DOHH2 (cell line): ENCODE data around the gene ZNF609.
"Not testable (repeated sequence)": the region's sequence is repeated elsewhere in the genome, so short reads cannot be mapped to it uniquely, and the experiment has no call there.

ENCODE experiments used
- H3F3A ChIP-seq: fragments of 200-600 bp; sonication (generic), shearing (Covaris generic); 2 replicates; pipeline ENCODE4 v1.6.0; 2016; ENCODE audit warnings: antibody characterized with exemption, mild to moderate bottlenecking; ENCODE audit not compliant: control insufficient read depth, insufficient read depth
- H3K27ac ChIP-seq: fragments of 200-600 bp; sonication (generic); 2 replicates; pipeline ENCODE4 v1.5.1; 2014; ENCODE audit warnings: low read depth, mild to moderate bottlenecking, low read length, moderate library complexity
- H3K27me3 ChIP-seq: fragments of 200-600 bp; sonication (generic); 2 replicates; pipeline ENCODE4 v1.6.1; 2014; ENCODE audit warnings: mild to moderate bottlenecking, low read length, mixed read lengths; ENCODE audit not compliant: control insufficient read depth
- H3K36me3 ChIP-seq: fragments of 200-600 bp; sonication (generic); 2 replicates; pipeline ENCODE4 v1.6.1; 2014; ENCODE audit warnings: mild to moderate bottlenecking, low read length, moderate library complexity, mixed read lengths; ENCODE audit not compliant: control insufficient read depth
- H3K4me1 ChIP-seq: fragments of 200-600 bp; sonication (generic); 2 replicates; pipeline ENCODE4 v1.6.1; 2014; ENCODE audit warnings: mild to moderate bottlenecking, low read length, mixed read lengths; ENCODE audit not compliant: control insufficient read depth
- H3K4me2 ChIP-seq: fragments of 200-600 bp; sonication (generic); 2 replicates; pipeline ENCODE4 v1.6.0; 2014; ENCODE audit warnings: mild to moderate bottlenecking, low read length, moderate library complexity
- H3K4me3 ChIP-seq: fragments of 200-600 bp; sonication (generic); 2 replicates; pipeline ENCODE4 v1.5.1; 2014; ENCODE audit warnings: mild to moderate bottlenecking, low read length, mixed read lengths
- H3K79me2 ChIP-seq: fragments of 200-600 bp; sonication (generic); 2 replicates; pipeline ENCODE4 v1.6.1; 2014; ENCODE audit warnings: mild to moderate bottlenecking, low read length, mixed read lengths; ENCODE audit not compliant: control insufficient read depth
- H3K9me2 ChIP-seq: fragments of 200-600 bp; sonication (generic); replicated peaks from 2 replicates; pipeline ENCODE4 v1.6.1; 2014; ENCODE audit warnings: mild to moderate bottlenecking, low read length, mixed read lengths; ENCODE audit not compliant: control insufficient read depth
- H3K9me3 ChIP-seq: fragments of 200-600 bp; sonication (generic); 2 replicates; pipeline ENCODE4 v1.6.1; 2014; ENCODE audit warnings: antibody characterized with exemption, low read length, mixed read lengths; ENCODE audit not compliant: control insufficient read depth, insufficient read depth
- H4K20me1 ChIP-seq: fragments of 200-600 bp; sonication (generic); 2 replicates; pipeline ENCODE4 v1.6.0; 2014; ENCODE audit warnings: low read depth, mild to moderate bottlenecking, antibody characterized with exemption, low read length, moderate library complexity; ENCODE audit not compliant: control insufficient read depth, insufficient read depth
- EZH2phosphoT487 ChIP-seq: fragments of 200-600 bp; sonication (generic); IDR thresholded peaks from 2 replicates; pipeline ENCODE4 v1.6.1; 2017; ENCODE audit warnings: borderline replicate concordance, mild to moderate bottlenecking, antibody characterized with exemption, low read length, moderate library complexity, mixed read lengths
- TF ChIP-seq, protein P1 (sequence below): fragments of 200-600 bp; sonication (generic); IDR thresholded peaks from one replicate; pipeline ENCODE4 v1.5.1; 2014; ENCODE audit warnings: antibody characterized with exemption, mild to moderate bottlenecking, low read depth, low read length; ENCODE audit not compliant: poor library complexity, severe bottlenecking

The ZNF609 gene

GRCh38 chr15:64589435-64590084, 129.2 kb downstream of the ZNF609 start:
- no peaks in the 10 kb centered on the region for H3K27me3 ChIP-seq
- no peak overlapping the region for H3K4me2 ChIP-seq
- no peak overlapping the region for H3K27ac ChIP-seq
- H3K4me3 ChIP-seq = no peak overlapping the region
- no peaks in the 10 kb centered on the region for H3K36me3 ChIP-seq
- TF ChIP-seq EZH2phosphoT487 = no peak
- TF ChIP-seq, protein P1, sequence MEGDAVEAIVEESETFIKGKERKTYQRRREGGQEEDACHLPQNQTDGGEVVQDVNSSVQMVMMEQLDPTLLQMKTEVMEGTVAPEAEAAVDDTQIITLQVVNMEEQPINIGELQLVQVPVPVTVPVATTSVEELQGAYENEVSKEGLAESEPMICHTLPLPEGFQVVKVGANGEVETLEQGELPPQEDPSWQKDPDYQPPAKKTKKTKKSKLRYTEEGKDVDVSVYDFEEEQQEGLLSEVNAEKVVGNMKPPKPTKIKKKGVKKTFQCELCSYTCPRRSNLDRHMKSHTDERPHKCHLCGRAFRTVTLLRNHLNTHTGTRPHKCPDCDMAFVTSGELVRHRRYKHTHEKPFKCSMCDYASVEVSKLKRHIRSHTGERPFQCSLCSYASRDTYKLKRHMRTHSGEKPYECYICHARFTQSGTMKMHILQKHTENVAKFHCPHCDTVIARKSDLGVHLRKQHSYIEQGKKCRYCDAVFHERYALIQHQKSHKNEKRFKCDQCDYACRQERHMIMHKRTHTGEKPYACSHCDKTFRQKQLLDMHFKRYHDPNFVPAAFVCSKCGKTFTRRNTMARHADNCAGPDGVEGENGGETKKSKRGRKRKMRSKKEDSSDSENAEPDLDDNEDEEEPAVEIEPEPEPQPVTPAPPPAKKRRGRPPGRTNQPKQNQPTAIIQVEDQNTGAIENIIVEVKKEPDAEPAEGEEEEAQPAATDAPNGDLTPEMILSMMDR = no peak
- no peaks in the 10 kb centered on the region for H3F3A ChIP-seq
- H4K20me1 ChIP-seq = no peaks in the 10 kb centered on the region
- no peaks in the 10 kb centered on the region for H3K9me3 ChIP-seq
- no peaks in the 10 kb centered on the region for H3K9me2 ChIP-seq
- H3K4me1 ChIP-seq = no peaks in the 10 kb centered on the region
- peaks cover 52% of the 10 kb centered on the region for H3K79me2 ChIP-seq

DNA sequence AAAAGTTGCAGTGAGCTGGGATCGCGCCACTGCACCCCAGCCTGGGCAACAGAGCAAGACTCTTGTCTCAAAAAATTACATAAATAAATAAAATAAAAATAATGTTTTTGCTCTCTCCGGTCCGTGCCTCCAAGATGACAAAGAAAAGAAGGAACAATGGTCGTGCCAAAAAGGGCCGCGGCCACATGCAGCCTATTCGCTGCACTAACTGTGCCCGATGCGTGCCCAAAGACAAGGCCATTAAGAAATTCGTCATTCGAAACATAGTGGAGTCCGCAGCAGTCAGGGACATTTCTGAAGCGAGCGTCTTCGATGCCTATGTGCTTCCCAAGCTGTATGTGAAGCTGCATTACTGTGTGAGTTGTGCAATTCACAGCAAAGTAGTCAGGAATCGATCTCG, 132.5 kb downstream of the ZNF609 start:
- H3K4me1 ChIP-seq = peaks cover 17% of the 10 kb centered on the region
- H3K9me2 ChIP-seq, H4K20me1 ChIP-seq, H3K4me3 ChIP-seq, H3K4me2 ChIP-seq, H3F3A ChIP-seq, H3K36me3 ChIP-seq, H3K9me3 ChIP-seq, H3K27ac ChIP-seq, H3K27me3 ChIP-seq: not testable (repeated sequence)
- H3K79me2 ChIP-seq = peaks cover 46% of the 10 kb centered on the region

GRCh38 chr15:64596701-64597476, 136.5 kb downstream of the ZNF609 start:
- Histone ChIP-seq H3K9me3 (no peaks in the 10 kb centered on the region), H4K20me1 (no peaks in the 10 kb centered on the region; the same call in 1 of the 2 replicates), H3K79me2 (peaks cover 53% of the 10 kb centered on the region), H3K27ac (no peak overlapping the region), H3K36me3 (no peaks in the 10 kb centered on the region), H3F3A (peaks cover 4% of the 10 kb centered on the region; the same call in 1 of the 2 replicates), H3K4me3 (peak overlapping the region; percentile 20; the same call in 1 of the 2 replicates), H3K4me1 (peaks cover 47% of the 10 kb centered on the region), H3K27me3 (no peaks in the 10 kb centered on the region), H3K4me2 (peak overlapping the region; percentile 51), H3K9me2 (no peaks in the 10 kb centered on the region)
- TF ChIP-seq EZH2phosphoT487 = no peak
- TF ChIP-seq, protein P1 = no peak

DNA sequence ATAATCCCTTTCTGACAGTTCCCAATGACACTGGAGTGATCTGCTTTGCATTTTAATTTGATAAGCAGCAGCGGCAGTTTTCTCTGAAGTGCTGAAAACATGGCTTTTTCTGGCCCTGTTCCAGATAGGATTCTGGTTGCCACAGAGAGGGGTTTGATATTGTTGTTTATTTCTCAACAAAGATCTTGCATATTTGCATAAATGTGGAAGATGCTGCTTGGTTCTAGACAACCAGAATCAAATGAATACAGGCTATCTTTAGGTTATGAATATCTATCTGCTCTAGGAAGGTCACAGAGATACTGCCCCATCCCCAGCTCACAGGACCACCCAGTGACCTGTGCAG, 137.1 kb downstream of the ZNF609 start:
- peaks cover 8% of the 10 kb centered on the region; the same call in 1 of the 2 replicates for H3F3A ChIP-seq
- peak overlapping the region; percentile 51 for H3K4me2 ChIP-seq
- TF ChIP-seq, protein P1 = no peak
- no peak for TF ChIP-seq EZH2phosphoT487
- peaks cover 54% of the 10 kb centered on the region for H3K79me2 ChIP-seq
- no peaks in the 10 kb centered on the region for H3K27me3 ChIP-seq
- no peaks in the 10 kb centered on the region; the same call in 1 of the 2 replicates for H4K20me1 ChIP-seq
- no peaks in the 10 kb centered on the region for H3K9me2 ChIP-seq
- H3K9me3 ChIP-seq = no peaks in the 10 kb centered on the region
- H3K27ac ChIP-seq = no peak overlapping the region
- peak overlapping the region; percentile 20; the same call in 1 of the 2 replicates for H3K4me3 ChIP-seq
- H3K4me1 ChIP-seq = peaks cover 53% of the 10 kb centered on the region
- no peaks in the 10 kb centered on the region for H3K36me3 ChIP-seq
